Measurements from ENCODE around the gene SPDYA. TPM values are rescaled to one million over a fixed set of nuclear protein-coding genes. Genes with fewer than 3 reads are reported as not detected.

The SPDYA gene
- polyA plus RNA-seq, 1 donor from 2014 or later = 0.46 TPM

GRCh38 chr2:28868611-28869010, 58.0 kb downstream of the SPDYA start:
- H3K9me3 ChIP-seq (ENCODE audit: low read length) = no peaks in the 10 kb centered on the region
- peak overlapping the region; percentile 100 for H3K4me3 ChIP-seq (ENCODE audit: low read length)
- H3K9me2 ChIP-seq (ENCODE audit: insufficient read depth, low read length) = no peaks in the 10 kb centered on the region
- peak overlapping the region; percentile 75 for H3K4me2 ChIP-seq (ENCODE audit: low read length)
- no peak overlapping the region for H2AFZ ChIP-seq (ENCODE audit: low read depth, low read length)
- H3K27ac ChIP-seq (ENCODE audit: low read length) = no peak overlapping the region
- no peaks in the 10 kb centered on the region for H4K20me1 ChIP-seq (ENCODE audit: insufficient read depth)
- H3K9ac ChIP-seq (ENCODE audit: low read length) = no peak overlapping the region
- no peaks in the 10 kb centered on the region for H3K27me3 ChIP-seq (ENCODE audit: insufficient read depth, low read depth, low read length)
- H3K79me2 ChIP-seq (replicated peaks; ENCODE audit: insufficient read depth, low read length) = peaks cover 38% of the 10 kb centered on the region
- H3K36me3 ChIP-seq (ENCODE audit: insufficient read depth, low read length) = no peaks in the 10 kb centered on the region
- H3F3A ChIP-seq (ENCODE audit: insufficient read depth, low read length, poor library complexity, severe bottlenecking) = peaks cover 7% of the 10 kb centered on the region
- TF ChIP-seq REST (IDR thresholded peaks at IDR 0.05; ENCODE audit: borderline replicate concordance) = no peak
- TF ChIP-seq RAD21 (conservative IDR thresholded peaks at IDR 0.05) = no peak
- no peak for TF ChIP-seq SMC3 (conservative IDR thresholded peaks at IDR 0.05; ENCODE audit: poor library complexity)

DNA sequence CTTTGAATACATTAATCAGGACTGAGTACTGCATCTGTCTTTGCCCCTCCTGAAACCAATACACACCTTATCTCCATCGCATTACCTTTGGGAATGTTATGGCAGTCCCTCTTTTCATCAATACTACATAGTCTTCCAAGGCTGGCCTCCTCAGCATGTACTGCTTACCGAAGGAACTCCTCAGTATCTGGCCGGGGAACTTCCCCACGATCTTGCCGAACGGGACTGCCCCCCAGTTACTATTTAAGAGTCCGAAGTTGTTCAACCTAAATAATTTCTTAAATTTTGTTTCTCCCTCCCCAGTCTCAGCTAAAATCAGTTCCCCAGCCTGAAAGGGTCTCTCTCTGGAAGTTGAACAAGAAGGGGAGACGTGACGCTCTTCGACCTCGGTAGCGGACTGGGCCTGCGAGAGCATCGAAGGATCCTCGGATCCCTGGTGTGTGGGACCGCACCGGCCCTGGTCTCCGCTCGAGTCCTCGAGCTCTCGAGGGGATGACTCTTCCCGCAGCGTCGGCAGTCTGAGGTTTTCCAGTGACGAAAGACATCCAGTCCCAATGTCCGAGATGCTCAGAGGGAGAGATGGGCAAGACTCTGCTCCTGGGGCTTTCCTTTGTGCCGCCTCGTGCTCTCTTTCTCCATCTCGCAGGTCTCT, 59.0 kb downstream of the SPDYA start:
- Histone ChIP-seq H2AFZ (ENCODE audit: low read depth, low read length) (peak overlapping the region; percentile 85), H3K9me2 (ENCODE audit: insufficient read depth, low read length) (no peaks in the 10 kb centered on the region), H3K4me2 (ENCODE audit: low read length) (peak overlapping the region; percentile 75), H3F3A (ENCODE audit: insufficient read depth, low read length, poor library complexity, severe bottlenecking) (peaks cover 7% of the 10 kb centered on the region), H4K20me1 (ENCODE audit: insufficient read depth) (no peaks in the 10 kb centered on the region), H3K9ac (ENCODE audit: low read length) (peak overlapping the region; percentile 94), H3K79me2 (replicated peaks; ENCODE audit: insufficient read depth, low read length) (peaks cover 33% of the 10 kb centered on the region), H3K36me3 (ENCODE audit: insufficient read depth, low read length) (no peaks in the 10 kb centered on the region), H3K9me3 (ENCODE audit: low read length) (no peaks in the 10 kb centered on the region), H3K4me3 (ENCODE audit: low read length) (peak overlapping the region; percentile 100), H3K27ac (ENCODE audit: low read length) (peak overlapping the region; percentile 93), H3K27me3 (ENCODE audit: insufficient read depth, low read depth, low read length) (no peaks in the 10 kb centered on the region)
- no peak for TF ChIP-seq EP300 (conservative IDR thresholded peaks at IDR 0.05; ENCODE audit: poor library complexity, severe bottlenecking)
- TF ChIP-seq SMC3 (conservative IDR thresholded peaks at IDR 0.05; ENCODE audit: poor library complexity) = no peak
- no peak for TF ChIP-seq TAF1 (IDR thresholded peaks at IDR 0.05; ENCODE audit: low read depth)

GRCh38 chr2:28870146-28870891, 59.7 kb downstream of the SPDYA start, which contains the start of gene TRMT61B:
TRMT61B (minus strand) TSS chr2:28870309; CDS start chr2:28870277, 32 bp downstream.
- Histone ChIP-seq H2AFZ (ENCODE audit: low read depth, low read length) (peak within 1 kb of the TSS; percentile 85), H3K4me2 (ENCODE audit: low read length) (peak within 1 kb of the TSS; percentile 80), H3F3A (ENCODE audit: insufficient read depth, low read length, poor library complexity, severe bottlenecking) (peaks cover 7% of the 10 kb centered on the region), H3K27ac (ENCODE audit: low read length) (peak within 1 kb of the TSS; percentile 93), H3K9ac (ENCODE audit: low read length) (peak within 1 kb of the TSS; percentile 94), H3K4me3 (ENCODE audit: low read length) (peak within 1 kb of the TSS; percentile 100), H3K9me2 (ENCODE audit: insufficient read depth, low read length) (no peaks in the 10 kb centered on the region), H3K27me3 (ENCODE audit: insufficient read depth, low read depth, low read length) (peaks cover 2% of the 10 kb centered on the region), H3K36me3 (ENCODE audit: insufficient read depth, low read length) (no peaks in the 10 kb centered on the region), H3K9me3 (ENCODE audit: low read length) (no peaks in the 10 kb centered on the region), H3K79me2 (replicated peaks; ENCODE audit: insufficient read depth, low read length) (peaks cover 32% of the 10 kb centered on the region), H4K20me1 (ENCODE audit: insufficient read depth) (no peaks in the 10 kb centered on the region)
- TF ChIP-seq SMC3 (conservative IDR thresholded peaks at IDR 0.05; ENCODE audit: poor library complexity) (peak; percentile 35), EP300 (conservative IDR thresholded peaks at IDR 0.05; ENCODE audit: poor library complexity, severe bottlenecking) (peak; percentile 77), EZH2 (IDR thresholded peaks at IDR 0.05; ENCODE audit: borderline replicate concordance, insufficient read depth, low read length, poor library complexity, severe bottlenecking) (no peak), REST (IDR thresholded peaks at IDR 0.05; ENCODE audit: borderline replicate concordance) (peak; percentile 74), RAD21 (conservative IDR thresholded peaks at IDR 0.05) (peak; percentile 46), TAF1 (IDR thresholded peaks at IDR 0.05; ENCODE audit: low read depth) (peak; percentile 78), POLR2AphosphoS5 (IDR thresholded peaks at IDR 0.05) (peak; percentile 99), MXI1 (conservative IDR thresholded peaks at IDR 0.05; ENCODE audit: poor library complexity, severe bottlenecking) (peak; percentile 98)
- TF ChIP-seq, protein P1, sequence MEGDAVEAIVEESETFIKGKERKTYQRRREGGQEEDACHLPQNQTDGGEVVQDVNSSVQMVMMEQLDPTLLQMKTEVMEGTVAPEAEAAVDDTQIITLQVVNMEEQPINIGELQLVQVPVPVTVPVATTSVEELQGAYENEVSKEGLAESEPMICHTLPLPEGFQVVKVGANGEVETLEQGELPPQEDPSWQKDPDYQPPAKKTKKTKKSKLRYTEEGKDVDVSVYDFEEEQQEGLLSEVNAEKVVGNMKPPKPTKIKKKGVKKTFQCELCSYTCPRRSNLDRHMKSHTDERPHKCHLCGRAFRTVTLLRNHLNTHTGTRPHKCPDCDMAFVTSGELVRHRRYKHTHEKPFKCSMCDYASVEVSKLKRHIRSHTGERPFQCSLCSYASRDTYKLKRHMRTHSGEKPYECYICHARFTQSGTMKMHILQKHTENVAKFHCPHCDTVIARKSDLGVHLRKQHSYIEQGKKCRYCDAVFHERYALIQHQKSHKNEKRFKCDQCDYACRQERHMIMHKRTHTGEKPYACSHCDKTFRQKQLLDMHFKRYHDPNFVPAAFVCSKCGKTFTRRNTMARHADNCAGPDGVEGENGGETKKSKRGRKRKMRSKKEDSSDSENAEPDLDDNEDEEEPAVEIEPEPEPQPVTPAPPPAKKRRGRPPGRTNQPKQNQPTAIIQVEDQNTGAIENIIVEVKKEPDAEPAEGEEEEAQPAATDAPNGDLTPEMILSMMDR (IDR thresholded peaks at IDR 0.05; ENCODE audit: poor library complexity, severe bottlenecking) = peak; percentile 33

All from neural cell (in vitro differentiated cells).